HEK293T (cell line): ENCODE data around the gene MYO6.

ENCODE experiments used
- CTCF ChIA-PET: fragments of 350-600 bp; formaldehyde crosslinking; extraction: SDS; loops from one replicate; lab custom pipeline; 2021; ENCODE audit warnings: antibody characterized with exemption, inconsistent platforms; lab: Yijun Ruan, JAX
- POLR2A ChIA-PET: fragments of 350-600 bp; formaldehyde crosslinking; extraction: SDS; loops from one replicate; lab custom pipeline; 2020; ENCODE audit warnings: antibody characterized with exemption, inconsistent platforms; lab: Yijun Ruan, JAX
- DNase-seq: peaks from one replicate; pipeline ENCODE4 v3.0.0; 2012; ENCODE audit warnings: mixed read lengths; ENCODE audit errors: extremely low spot score
- ARNT ChIP-seq: fragments of 450-650 bp; IDR thresholded peaks from 2 replicates; pipeline ENCODE4 v1.6.1; 2017; ENCODE audit warnings: mild to moderate bottlenecking
- BHLHE40 ChIP-seq: fragments of 450-650 bp; IDR thresholded peaks from 2 replicates; pipeline ENCODE4 v1.6.1; 2016; ENCODE audit warnings: mild to moderate bottlenecking, moderate library complexity, borderline replicate concordance
- CTBP1 ChIP-seq: fragments of 450-650 bp; IDR thresholded peaks from 2 replicates; pipeline ENCODE4 v1.6.1; 2016; ENCODE audit warnings: borderline replicate concordance
- ELF4 ChIP-seq: fragments of 450-650 bp; IDR thresholded peaks from 2 replicates; pipeline ENCODE4 v1.6.1; 2017; ENCODE audit warnings: antibody characterized with exemption
- FOXA1 ChIP-seq: fragments of 450-650 bp; IDR thresholded peaks from 2 replicates; pipeline ENCODE4 v1.6.1; 2016; ENCODE audit warnings: mild to moderate bottlenecking
- FOXK2 ChIP-seq: fragments of 450-650 bp; IDR thresholded peaks from 2 replicates; pipeline ENCODE4 v1.6.1; 2016; ENCODE audit warnings: mild to moderate bottlenecking
- FOXM1 ChIP-seq: fragments of 450-650 bp; IDR thresholded peaks from 2 replicates; pipeline ENCODE4 v1.6.1; 2017; ENCODE audit warnings: mild to moderate bottlenecking, borderline replicate concordance
- HDGF ChIP-seq: fragments of 450-650 bp; IDR thresholded peaks from 2 replicates; pipeline ENCODE4 v1.6.1; 2017; ENCODE audit warnings: antibody characterized with exemption, borderline replicate concordance
- L3MBTL2 ChIP-seq: fragments of 450-650 bp; conservative IDR thresholded peaks from 2 replicates; pipeline ENCODE4 v1.6.1; 2016; ENCODE audit warnings: mild to moderate bottlenecking
- LEF1 ChIP-seq: fragments of 450-650 bp; IDR thresholded peaks from 2 replicates; pipeline ENCODE4 v1.6.1; 2017; ENCODE audit warnings: mild to moderate bottlenecking, borderline replicate concordance
- NFRKB ChIP-seq: fragments of 450-650 bp; IDR thresholded peaks from 2 replicates; pipeline ENCODE4 v1.6.1; 2016; ENCODE audit warnings: mild to moderate bottlenecking, moderate library complexity
- PKNOX1 ChIP-seq: fragments of 450-650 bp; IDR thresholded peaks from 2 replicates; pipeline ENCODE4 v1.6.1; 2016
- SP1 ChIP-seq: fragments of 450-650 bp; IDR thresholded peaks from 2 replicates; pipeline ENCODE4 v1.6.1; 2017
- SUZ12 ChIP-seq: fragments of 450-650 bp; IDR thresholded peaks from 2 replicates; pipeline ENCODE4 v1.6.1; 2016; ENCODE audit warnings: mild to moderate bottlenecking
- TARDBP ChIP-seq: fragments of 450-650 bp; IDR thresholded peaks from 2 replicates; pipeline ENCODE4 v1.6.1; 2016
- ZNF384 ChIP-seq: fragments of 450-650 bp; IDR thresholded peaks from 2 replicates; pipeline ENCODE4 v1.6.1; 2016

The MYO6 gene

GRCh38 chr6:75906871-75907270 is 157.8 kb downstream of the MYO6 start:
- TF ChIP-seq FOXA1 (no peak), FOXK2 (no peak), TARDBP (no peak), BHLHE40 (no peak), L3MBTL2 (no peak), ARNT (no peak), SP1 (no peak), LEF1 (no peak), NFRKB (no peak), ZNF384 (no peak), ELF4 (no peak), CTBP1 (no peak)
- CTCF ChIA-PET, result no interaction called here
- no peak for DNase-seq
- POLR2A ChIA-PET, result no interaction called here

- ChIA-PET CTCF (no interaction called here), POLR2A (no interaction called here)
- DNase-seq, result no peak
- TF ChIP-seq FOXA1 (no peak), LEF1 (no peak), BHLHE40 (no peak), SUZ12 (no peak), PKNOX1 (no peak), ARNT (no peak), ZNF384 (no peak), ELF4 (no peak), SP1 (no peak), CTBP1 (no peak), HDGF (no peak), FOXK2 (no peak), NFRKB (no peak)
Measured at GRCh38 chr6:75907444-75907843, 158.4 kb downstream of the MYO6 start.

- ChIA-PET CTCF (no interaction called here), POLR2A (no interaction called here)
- no peak for TF ChIP-seq TARDBP
- no peak for TF ChIP-seq LEF1
- no peak for TF ChIP-seq ELF4
- no peak for TF ChIP-seq SUZ12
- TF ChIP-seq SP1, result no peak
- TF ChIP-seq ZNF384, result no peak
- no peak for TF ChIP-seq NFRKB
- TF ChIP-seq FOXK2, result no peak
- TF ChIP-seq CTBP1, result no peak
- TF ChIP-seq ARNT, result no peak
- TF ChIP-seq PKNOX1, result no peak
- TF ChIP-seq L3MBTL2, result no peak
- DNase-seq, result no peak
Measured at GRCh38 chr6:75913040-75913439, 164.0 kb downstream of the MYO6 start.

DNA sequence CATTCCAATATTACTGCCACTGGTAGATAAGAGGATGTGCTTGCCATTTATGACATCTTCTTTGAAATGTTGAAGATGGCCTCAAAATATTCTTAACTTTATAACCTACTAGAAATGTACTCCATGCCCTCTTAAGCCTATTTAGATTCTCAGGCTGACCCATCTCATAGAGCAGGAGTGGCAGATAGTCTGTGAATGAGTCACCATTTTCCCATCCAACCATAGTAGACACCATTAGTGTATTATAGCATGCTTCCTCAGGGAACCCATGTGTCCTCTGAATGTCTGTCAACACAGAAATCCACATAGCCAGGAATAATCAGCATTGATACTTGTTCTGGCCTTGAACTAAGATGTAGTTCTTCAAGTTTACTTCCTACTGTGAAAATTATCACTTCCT is 173.2 kb downstream of the MYO6 start:
- ChIA-PET CTCF (no interaction called here), POLR2A (no interaction called here)
- no peak for DNase-seq
- TF ChIP-seq CTBP1, result no peak

- no peak for TF ChIP-seq SUZ12
- no peak for TF ChIP-seq FOXA1
- TF ChIP-seq NFRKB, result no peak
- no peak for TF ChIP-seq HDGF
- no peak for TF ChIP-seq SP1
- TF ChIP-seq CTBP1, result no peak
- no peak for TF ChIP-seq ZNF384
- TF ChIP-seq BHLHE40, result no peak
- no peak for TF ChIP-seq ELF4
- TF ChIP-seq L3MBTL2, result no peak
- no peak for TF ChIP-seq TARDBP
- TF ChIP-seq ARNT, result no peak
- no peak for TF ChIP-seq FOXM1
- TF ChIP-seq FOXK2, result no peak
- no peak for TF ChIP-seq PKNOX1
- DNase-seq, result no peak
- CTCF ChIA-PET, result no interaction called here
- POLR2A ChIA-PET, result no interaction called here
Measured at GRCh38 chr6:75926293-75927168, 177.5 kb downstream of the MYO6 start.

DNA sequence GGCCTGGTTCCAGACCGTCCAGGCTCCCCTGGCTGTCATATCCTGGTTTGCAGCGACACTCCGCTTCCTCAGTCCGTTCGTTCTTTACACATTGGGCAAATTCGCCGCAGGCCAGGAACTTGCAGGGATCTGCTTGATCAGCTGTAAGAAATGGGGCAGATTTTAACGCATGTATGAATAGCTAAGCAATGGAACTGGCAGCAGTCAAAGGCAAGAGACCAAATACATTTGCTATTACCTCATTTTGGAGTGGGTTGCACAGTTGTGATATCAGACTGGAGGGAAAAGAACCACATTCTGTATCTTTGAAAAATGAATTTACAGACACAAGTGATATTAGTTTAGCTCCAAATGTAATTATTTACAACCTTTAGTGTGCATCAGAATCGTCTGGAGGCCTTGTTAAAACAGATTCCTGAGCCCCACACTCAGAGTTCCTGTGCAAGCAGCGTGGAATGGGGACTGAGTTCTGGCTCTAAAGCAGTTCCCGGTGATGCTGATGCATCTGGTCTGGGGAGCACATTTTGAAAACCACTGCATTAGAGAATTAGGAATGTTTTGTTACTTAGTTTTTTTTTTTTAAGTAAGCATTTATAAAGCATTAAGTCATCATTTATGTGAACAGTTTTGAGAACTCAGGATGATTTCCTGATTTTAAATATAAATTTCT is 182.1 kb downstream of the MYO6 start:
- DNase-seq, result no peak
- CTCF ChIA-PET, result interaction anchor here (0.6 to 1.2 kb wide), 6 partner anchors 15 to 488 kb away, joined by 3 to 8 read pairs (median 3); no protein-coding TSS in a partner anchor
- TF ChIP-seq FOXA1 (no peak), SP1 (no peak), CTBP1 (no peak)
- POLR2A ChIA-PET, result no interaction called here
